HCT116 (cell line): ENCODE measurements around the gene PRSS33.

Experiments
- CBX3 ChIP-seq: IDR thresholded peaks from 2 replicates; pipeline ENCODE4 v1.6.1; 2012; ENCODE audit warnings: low read depth
- ELF1 ChIP-seq: IDR thresholded peaks from 2 replicates; pipeline ENCODE4 v1.6.1; 2012; ENCODE audit warnings: low read depth, borderline replicate concordance
- EZH2 ChIP-seq: fragments of 200-600 bp; sonication (generic); IDR thresholded peaks from 2 replicates; pipeline ENCODE4 v1.6.1; 2017; ENCODE audit warnings: antibody characterized with exemption, mixed run types
- EZH2phosphoT487 ChIP-seq: fragments of 200-600 bp; IDR thresholded peaks from 2 replicates; pipeline ENCODE4 v1.6.1; 2018; ENCODE audit warnings: antibody characterized with exemption, borderline replicate concordance
- POLR2A ChIP-seq: IDR thresholded peaks from 2 replicates; pipeline ENCODE4 v1.7.0; 2011; ENCODE audit warnings: borderline replicate concordance; ENCODE audit not compliant: insufficient read depth, insufficient read length; ENCODE audit errors: extremely low read depth
- POLR2AphosphoS5 ChIP-seq: IDR thresholded peaks from 2 replicates; pipeline ENCODE4 v1.6.1; 2011; ENCODE audit warnings: mild to moderate bottlenecking, low read depth, low read length, moderate library complexity
- SP1 ChIP-seq: IDR thresholded peaks from 2 replicates; pipeline ENCODE4 v1.6.1; 2012; ENCODE audit warnings: low read depth
- SRF ChIP-seq: IDR thresholded peaks from 2 replicates; pipeline ENCODE4 v1.6.1; 2012; ENCODE audit warnings: low read depth
- ZNF274 ChIP-seq: fragments of 200-500 bp; sonication (Bioruptor generic); IDR thresholded peaks from 2 replicates; pipeline ENCODE4 v1.6.1; 2014; ENCODE audit warnings: mild to moderate bottlenecking, low read depth, low read length, inconsistent platforms
- TF ChIP-seq, protein P1 (sequence below): IDR thresholded peaks from 2 replicates; pipeline ENCODE4 v1.6.1; 2012
- TF ChIP-seq, protein P2 (sequence below), 3 experiments: fragments of 200-600 bp in 1 of 3; sonication (generic) in 1 of 3; IDR thresholded peaks in 2 of 3; conservative IDR thresholded peaks in 1 of 3; 2 replicates each; pipeline ENCODE4 v1.5.1; 2012 to 2017; ENCODE audit warnings: low read depth in 2 of 3, low read length in 2 of 3, antibody characterized with exemption in 1 of 3, borderline replicate concordance in 1 of 3, control low read depth in 1 of 3, mild to moderate bottlenecking in 1 of 3, mixed read lengths in 1 of 3, mixed run types in 1 of 3, moderate library complexity in 1 of 3; ENCODE audit not compliant: insufficient read depth in 1 of 3
- TF ChIP-seq, protein P3 (sequence below): IDR thresholded peaks from 2 replicates; pipeline ENCODE4 v1.6.1; 2012

DNA sequence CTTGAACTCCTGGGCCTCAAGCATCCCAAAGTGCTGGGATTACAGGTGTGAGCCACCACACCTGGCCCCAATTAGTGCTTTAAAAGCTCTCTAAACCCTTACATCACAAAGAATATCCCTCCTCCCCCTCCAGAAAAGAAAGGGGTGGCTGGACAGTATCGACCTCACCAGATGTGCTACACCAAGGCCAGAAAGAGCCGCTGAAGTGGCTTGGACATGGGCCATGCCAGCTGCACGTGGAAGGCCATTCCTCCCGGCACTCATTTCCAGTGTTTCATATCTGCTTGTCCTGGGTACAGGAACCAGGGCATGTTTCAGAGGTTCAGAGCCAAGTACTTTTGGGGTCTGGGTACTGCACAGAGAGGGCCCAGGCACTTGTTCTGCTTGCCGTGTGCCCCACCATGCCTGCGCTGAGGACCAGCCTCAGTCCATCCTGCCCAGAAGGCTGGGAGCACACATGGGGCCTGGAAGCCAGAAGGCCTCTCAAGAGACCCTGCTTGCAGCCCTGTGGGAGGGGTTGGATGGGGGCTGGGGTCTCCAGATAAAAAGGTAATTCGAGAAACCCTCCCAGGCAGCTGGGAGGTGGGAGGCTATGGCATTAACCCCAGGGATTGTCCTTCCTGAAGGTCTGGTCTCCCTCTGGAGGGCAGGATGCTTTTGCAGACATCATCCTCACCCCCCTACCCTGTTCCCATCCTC lies 38.5 kb downstream of the PRSS33 start:
- no peak for TF ChIP-seq POLR2A
- no peak for TF ChIP-seq POLR2AphosphoS5
- TF ChIP-seq, protein P1, sequence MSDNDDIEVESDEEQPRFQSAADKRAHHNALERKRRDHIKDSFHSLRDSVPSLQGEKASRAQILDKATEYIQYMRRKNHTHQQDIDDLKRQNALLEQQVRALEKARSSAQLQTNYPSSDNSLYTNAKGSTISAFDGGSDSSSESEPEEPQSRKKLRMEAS: no peak
- no peak for TF ChIP-seq ZNF274
- no peak for TF ChIP-seq SP1
- TF ChIP-seq, protein P2, sequence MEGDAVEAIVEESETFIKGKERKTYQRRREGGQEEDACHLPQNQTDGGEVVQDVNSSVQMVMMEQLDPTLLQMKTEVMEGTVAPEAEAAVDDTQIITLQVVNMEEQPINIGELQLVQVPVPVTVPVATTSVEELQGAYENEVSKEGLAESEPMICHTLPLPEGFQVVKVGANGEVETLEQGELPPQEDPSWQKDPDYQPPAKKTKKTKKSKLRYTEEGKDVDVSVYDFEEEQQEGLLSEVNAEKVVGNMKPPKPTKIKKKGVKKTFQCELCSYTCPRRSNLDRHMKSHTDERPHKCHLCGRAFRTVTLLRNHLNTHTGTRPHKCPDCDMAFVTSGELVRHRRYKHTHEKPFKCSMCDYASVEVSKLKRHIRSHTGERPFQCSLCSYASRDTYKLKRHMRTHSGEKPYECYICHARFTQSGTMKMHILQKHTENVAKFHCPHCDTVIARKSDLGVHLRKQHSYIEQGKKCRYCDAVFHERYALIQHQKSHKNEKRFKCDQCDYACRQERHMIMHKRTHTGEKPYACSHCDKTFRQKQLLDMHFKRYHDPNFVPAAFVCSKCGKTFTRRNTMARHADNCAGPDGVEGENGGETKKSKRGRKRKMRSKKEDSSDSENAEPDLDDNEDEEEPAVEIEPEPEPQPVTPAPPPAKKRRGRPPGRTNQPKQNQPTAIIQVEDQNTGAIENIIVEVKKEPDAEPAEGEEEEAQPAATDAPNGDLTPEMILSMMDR (IDR thresholded peaks at IDR 0.05 in 2 of 3, conservative IDR thresholded peaks at IDR 0.05 in 1 of 3; ENCODE audit: borderline replicate concordance in 1 of 3, insufficient read depth in 1 of 3, low read depth in 2 of 3, low read length in 2 of 3): no peak
- TF ChIP-seq EZH2phosphoT487: no peak
- TF ChIP-seq, protein P3, sequence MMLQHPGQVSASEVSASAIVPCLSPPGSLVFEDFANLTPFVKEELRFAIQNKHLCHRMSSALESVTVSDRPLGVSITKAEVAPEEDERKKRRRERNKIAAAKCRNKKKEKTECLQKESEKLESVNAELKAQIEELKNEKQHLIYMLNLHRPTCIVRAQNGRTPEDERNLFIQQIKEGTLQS: no peak
- no peak for TF ChIP-seq CBX3
- no peak for TF ChIP-seq EZH2
- TF ChIP-seq ELF1: no peak
- TF ChIP-seq SRF: no peak
